ENCODE results near the gene PRKACA.
"Not testable (repeated sequence)": the region's sequence is repeated elsewhere in the genome, so short reads cannot be mapped to it uniquely, and the experiment has no call there.

PRKACA gene

DNA sequence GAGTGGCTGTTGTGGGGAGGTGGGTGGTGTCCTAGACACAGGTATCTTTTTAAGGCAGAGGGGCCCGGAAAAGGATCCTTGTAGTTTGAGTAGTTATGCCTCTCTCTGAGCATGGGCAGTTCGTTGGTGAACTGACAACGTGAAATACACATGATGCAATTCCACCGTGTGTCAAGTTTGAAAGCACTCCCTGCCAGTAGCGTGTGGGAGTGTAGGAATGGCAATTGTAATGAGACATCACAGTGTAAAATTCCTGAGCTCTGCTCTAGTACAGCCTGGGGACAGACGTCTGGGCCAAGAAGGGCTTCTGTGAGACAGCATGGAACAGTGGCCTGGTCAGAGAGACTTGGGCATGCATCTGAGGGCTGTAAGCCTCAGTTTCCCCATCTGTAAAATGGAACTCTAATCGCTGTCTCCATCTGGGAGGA is 29.2 kb upstream of the PRKACA start:
- TF ChIP-seq, protein P1, sequence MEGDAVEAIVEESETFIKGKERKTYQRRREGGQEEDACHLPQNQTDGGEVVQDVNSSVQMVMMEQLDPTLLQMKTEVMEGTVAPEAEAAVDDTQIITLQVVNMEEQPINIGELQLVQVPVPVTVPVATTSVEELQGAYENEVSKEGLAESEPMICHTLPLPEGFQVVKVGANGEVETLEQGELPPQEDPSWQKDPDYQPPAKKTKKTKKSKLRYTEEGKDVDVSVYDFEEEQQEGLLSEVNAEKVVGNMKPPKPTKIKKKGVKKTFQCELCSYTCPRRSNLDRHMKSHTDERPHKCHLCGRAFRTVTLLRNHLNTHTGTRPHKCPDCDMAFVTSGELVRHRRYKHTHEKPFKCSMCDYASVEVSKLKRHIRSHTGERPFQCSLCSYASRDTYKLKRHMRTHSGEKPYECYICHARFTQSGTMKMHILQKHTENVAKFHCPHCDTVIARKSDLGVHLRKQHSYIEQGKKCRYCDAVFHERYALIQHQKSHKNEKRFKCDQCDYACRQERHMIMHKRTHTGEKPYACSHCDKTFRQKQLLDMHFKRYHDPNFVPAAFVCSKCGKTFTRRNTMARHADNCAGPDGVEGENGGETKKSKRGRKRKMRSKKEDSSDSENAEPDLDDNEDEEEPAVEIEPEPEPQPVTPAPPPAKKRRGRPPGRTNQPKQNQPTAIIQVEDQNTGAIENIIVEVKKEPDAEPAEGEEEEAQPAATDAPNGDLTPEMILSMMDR (IDR thresholded peaks at IDR 0.05; ENCODE audit: low read depth, low read length), result no peak
- peak; percentile 42 for DNase-seq (ENCODE audit: extremely low read depth, low read depth)

DNA sequence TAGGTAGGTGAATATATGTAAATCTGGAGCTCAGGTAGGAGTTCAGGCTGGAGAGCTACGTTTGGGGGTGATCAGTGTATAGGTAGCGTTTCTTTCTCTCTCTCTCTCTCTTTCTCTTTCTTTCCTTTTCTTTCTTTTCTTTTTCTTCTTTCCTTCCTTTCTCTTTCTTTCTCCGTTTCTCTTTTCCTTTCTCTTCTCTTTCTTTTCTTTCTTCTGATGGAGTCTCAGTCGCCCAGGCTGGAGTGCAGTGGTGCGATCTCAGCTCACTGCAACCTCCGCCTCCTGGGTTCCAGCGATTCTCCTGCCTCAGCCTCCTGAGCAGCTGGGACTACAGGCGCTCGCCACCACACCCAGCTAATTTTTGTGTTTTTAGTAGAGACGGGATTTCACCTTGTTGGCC is 28.6 kb upstream of the PRKACA start:
- DNase-seq (ENCODE audit: extremely low read depth, low read depth), result not testable (repeated sequence)

DNA sequence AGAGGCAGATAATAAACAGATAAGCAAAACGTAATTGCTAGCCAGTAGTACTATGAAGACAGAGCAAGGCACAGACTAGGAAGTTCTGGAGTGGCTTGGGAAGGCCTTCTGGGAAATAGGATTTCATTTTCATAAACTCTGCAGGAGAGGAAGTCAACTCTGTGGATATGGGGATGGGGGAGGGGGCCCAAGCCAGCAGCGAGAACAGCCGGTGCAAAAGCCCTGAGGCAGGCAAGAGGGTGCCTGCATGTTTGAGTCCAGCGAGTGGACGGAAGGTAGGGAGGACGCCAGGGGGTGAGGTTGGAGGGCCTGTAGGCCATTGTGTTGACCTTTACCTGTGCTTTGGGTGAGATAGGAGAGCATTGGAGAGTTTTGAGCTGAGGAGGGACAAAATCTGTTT is 27.8 kb upstream of the PRKACA start:
- DNase-seq (ENCODE audit: extremely low read depth, low read depth), result no peak
- TF ChIP-seq, protein P1 (IDR thresholded peaks at IDR 0.05; ENCODE audit: low read depth, low read length), result no peak

DNA sequence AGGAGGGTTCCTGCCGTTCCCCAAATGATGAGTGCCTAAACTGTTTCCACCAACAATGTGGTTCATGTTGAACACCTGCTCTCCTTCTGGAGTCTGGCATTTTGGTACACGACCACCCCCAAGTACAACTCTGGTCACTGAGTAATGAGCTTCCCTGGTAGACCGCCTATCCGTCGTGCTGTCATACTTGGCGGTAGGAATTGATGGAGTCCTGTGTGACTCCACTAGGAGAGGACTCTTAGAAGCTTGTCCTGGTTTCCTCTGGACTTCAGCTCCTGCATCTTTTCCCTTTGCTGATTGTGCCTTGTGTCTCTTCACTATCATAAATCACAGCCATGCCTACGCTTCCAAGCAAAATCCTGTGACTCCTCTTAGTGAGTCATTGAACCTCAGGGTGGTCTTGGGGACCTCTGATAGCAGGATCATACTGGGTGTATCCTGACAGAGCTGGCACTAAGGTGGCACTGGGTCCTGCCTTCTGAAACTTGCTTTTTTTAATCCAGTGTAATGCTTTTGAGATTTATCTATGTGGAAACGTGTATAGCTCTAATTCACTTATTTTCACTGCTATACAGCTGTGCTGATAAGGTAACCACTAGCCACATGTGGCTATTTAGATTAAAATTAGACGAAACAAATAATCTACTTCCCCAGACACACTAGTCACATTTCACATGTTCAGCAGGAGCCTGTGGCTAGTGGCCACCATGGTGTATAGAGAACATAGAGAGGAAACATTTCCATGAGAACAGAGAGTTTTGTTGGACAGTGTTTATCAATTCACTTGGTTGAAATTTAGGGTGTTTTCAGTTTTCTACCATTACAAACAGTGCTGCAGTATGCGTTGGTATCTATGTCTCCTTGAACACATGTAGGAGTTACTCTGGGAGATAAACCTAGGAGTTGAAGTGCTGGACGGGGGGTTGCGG is 25.0 kb upstream of the PRKACA start:
- no peak for DNase-seq (ENCODE audit: extremely low read depth, low read depth)
- TF ChIP-seq, protein P1 (IDR thresholded peaks at IDR 0.05; ENCODE audit: low read depth, low read length), result no peak

DNA sequence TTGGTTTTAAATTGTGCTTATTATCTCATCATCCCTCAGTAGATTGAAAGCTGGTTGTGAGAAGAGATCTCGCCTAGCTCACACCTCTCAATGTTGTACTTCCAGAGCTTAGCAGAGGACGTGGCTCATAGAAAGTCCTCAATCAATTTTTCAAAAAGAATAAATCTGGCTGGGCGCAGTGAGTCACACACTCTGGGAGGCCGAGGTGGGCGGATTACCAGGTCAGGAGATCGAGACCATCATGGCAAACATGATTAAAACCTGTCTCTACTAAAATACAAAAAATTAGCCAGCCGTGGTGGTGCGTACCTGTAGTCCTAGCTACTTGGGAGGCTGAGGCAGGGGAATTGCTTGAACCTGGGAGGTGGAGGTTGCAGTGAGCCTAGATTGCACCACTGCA is 23.5 kb upstream of the PRKACA start:
- DNase-seq (ENCODE audit: extremely low read depth, low read depth), result no peak
- TF ChIP-seq, protein P1 (IDR thresholded peaks at IDR 0.05; ENCODE audit: low read depth, low read length), result no peak

DNA sequence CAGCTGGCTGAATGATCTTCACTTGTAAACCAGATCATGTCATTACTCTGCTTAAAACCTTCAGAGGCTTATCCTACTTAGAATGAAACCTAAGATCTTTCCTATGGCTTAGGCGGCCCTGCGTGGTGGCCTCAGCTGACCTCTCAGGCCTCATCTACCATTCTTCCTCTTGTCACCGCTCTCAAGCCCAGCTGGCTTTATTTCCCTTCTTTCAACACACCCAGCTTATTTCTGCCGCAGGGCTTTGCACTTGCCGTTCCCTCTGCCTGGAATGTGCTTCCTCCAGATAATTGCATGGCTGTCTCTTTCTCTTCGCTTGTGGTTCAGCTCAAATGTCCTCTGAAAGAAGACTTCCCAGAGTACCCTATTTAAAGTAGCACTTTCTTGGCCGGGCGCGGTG is 22.4 kb upstream of the PRKACA start:
- no peak for DNase-seq (ENCODE audit: extremely low read depth, low read depth)
- TF ChIP-seq, protein P1 (IDR thresholded peaks at IDR 0.05; ENCODE audit: low read depth, low read length), result no peak

DNA sequence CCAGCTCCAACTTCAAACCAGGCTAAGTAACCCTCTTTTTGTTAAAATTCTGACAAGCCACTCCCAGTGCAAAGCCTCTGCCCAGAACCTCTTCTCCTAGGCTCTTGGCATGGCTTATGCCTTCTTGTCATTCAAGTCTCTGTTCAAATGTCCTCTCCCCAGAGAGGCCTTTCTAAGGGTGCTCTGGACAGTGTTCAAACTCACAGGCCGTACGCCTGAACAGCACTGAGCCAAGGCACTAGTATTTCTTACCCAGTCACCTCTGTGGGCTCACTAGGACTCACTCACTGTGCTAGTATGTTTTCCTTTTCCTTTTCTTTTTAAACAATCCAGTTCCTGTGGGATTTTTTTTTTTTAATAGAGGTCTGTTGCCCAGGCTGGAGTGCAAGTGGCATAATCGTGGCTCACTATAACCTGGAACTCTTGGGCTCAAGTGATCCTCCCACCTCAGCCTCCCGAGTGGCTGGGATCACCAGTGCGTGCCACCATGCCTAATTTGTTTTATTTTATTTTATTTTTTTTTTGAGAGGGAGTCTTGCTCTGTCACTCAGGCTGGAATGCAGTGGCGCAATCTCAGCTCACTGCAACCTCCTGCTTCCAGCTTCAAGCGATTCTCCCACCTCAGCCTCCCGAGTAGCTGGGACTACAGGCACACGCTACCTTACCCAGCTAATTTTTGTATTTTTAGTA is 21.2 kb upstream of the PRKACA start:
- DNase-seq (ENCODE audit: extremely low read depth, low read depth), result no peak
- TF ChIP-seq, protein P1 (IDR thresholded peaks at IDR 0.05; ENCODE audit: low read depth, low read length), result no peak
